HG02938 (cell line): ENCODE results near the gene DNPH1.

Experiments used
- ATAC-seq: cut with Tn5 transposase; IDR thresholded peaks from one replicate; pipeline ENCODE4 v1.9.1; 2021; ENCODE audit warnings: mild to moderate bottlenecking, moderate library complexity; ENCODE audit not compliant: unreplicated experiment

DNPH1 gene

GRCh38 chr6:43247114-43247999 lies 18.1 kb upstream of the DNPH1 start:
- peak; percentile 82 for ATAC-seq

GRCh38 chr6:43246301-43247113 lies 17.2 kb upstream of the DNPH1 start:
- peak; percentile 13 for ATAC-seq

- ATAC-seq = no peak
Observed at GRCh38 chr6:43243664-43244321, 14.5 kb upstream of the DNPH1 start.

- ATAC-seq = no peak
Observed at GRCh38 chr6:43242908-43243663, 13.8 kb upstream of the DNPH1 start, which contains the start of gene TTBK1. Gene TTBK1 (plus strand): TSS chr6:43243481. CDS start chr6:43246661, 3,180 bp downstream.

DNA sequence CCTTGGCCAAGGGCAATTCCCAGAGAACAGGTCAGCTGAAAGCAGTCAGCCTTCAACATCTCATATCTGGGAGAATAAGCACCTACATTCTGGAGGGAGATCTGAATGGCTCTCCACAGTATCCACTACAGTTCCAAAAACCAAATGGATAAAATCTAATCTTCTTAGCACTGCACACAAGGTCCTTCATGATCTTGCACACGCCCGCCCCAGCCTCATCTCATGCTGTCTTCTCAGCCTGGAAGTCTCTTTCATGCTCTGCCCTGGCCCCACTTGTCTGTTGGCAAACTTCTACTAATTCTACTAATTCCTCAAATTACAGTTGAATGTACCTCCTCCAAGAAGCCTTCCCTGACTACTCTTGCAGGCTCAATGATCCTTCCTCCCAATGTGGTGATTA lies 12.2 kb upstream of the DNPH1 start:
- no peak for ATAC-seq

GRCh38 chr6:43240950-43241349 lies 11.7 kb upstream of the DNPH1 start:
- ATAC-seq = no peak

DNA sequence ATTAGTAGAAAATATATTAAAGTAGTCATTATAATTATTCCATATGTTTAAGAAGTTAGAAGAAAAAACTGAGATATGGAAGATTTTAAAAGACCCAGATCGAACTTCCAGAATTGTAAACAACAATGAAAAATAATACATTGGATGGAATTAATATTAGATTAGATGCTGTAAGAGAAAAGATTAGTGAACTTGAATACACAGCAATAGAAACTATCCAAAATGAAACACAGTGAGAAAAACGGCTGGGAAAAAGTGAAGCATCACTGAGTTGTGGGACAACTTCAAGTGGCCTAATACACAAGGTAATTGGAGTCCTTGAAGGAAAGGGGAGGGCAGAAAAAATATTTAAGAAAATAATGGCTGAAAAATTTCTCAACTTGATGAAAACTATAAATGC lies 9.8 kb upstream of the DNPH1 start:
- ATAC-seq = no peak

GRCh38 chr6:43235841-43236240 lies 6.6 kb upstream of the DNPH1 start:
- no peak for ATAC-seq

- ATAC-seq = no peak
Observed at GRCh38 chr6:43231735-43232450, 2.6 kb upstream of the DNPH1 start.

DNA sequence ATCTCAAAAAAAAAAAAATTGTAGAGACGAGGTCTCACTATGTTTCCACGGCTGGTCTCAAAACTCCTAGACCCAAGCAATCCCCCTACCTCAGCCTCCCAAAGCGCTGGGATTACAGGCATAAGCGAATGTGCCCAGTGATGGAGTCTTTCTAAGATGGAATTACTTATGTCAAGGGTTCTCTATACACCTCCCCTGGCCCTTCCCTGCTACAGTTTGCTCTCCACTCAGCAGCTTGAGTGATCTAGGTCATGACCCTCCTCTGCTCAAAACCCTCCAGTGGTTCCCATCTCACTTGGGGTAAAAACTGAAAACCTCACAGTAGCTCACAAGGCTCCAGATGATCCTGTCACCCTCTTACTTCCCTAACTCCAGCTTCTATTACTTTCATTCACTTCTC lies 1.8 kb upstream of the DNPH1 start:
- no peak for ATAC-seq

GRCh38 chr6:43229803-43230620 lies 731 bp upstream of the DNPH1 start:
- no peak for ATAC-seq

GRCh38 chr6:43226192-43226851 lies 3.0 kb downstream of the DNPH1 start:
- ATAC-seq = no peak

DNA sequence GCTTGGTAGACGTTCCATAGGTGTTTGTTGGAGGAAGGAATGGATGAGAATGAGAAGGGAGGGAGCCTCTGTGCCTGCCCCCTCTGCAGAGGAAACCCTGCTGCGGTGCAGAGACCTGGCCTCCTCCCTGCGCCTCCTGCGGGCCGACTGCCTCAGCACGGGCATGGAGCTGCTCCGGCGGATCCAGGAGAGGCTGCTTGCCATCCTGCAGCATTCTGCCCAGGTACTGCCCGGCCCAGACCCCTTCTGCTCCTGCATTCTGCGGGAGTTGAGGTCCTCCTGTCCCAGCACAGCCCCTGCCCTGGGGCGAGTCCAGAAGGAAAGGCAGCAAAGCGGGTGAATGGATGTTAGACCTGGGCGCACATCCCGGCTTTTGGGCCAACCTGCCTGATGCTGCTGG lies 6.1 kb downstream of the DNPH1 start:
- no peak for ATAC-seq

DNA sequence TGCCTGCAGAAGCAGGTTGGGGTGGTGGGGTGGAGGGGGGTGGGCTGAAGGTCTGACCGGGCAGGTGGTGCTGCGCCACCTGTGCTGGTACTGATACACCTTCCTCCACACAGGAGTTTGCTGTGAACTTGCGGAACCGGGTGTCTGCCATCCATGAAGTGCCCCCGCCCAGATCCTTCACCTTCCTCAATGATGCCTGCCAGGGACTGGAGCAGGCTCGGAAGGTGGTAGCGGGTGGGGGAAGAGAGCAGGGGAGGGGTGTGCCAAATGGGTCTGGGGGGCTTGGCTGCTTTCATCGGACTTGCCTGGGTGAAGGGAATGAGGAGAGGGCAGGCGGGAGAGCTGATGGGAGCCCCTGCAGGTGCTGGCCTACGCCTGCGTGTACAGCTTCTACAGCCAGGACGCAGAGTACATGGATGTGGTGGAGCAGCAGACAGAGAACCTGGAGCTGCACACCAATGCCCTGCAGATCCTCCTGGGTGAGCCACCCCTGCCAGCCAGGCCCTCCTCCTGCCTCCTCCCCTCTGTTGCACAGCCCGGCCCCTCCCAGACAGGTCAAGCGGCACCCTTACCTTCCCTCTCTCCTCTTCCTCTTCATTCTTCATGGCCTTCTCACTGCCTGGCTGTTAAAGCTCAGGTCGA lies 6.7 kb downstream of the DNPH1 start:
- no peak for ATAC-seq

DNA sequence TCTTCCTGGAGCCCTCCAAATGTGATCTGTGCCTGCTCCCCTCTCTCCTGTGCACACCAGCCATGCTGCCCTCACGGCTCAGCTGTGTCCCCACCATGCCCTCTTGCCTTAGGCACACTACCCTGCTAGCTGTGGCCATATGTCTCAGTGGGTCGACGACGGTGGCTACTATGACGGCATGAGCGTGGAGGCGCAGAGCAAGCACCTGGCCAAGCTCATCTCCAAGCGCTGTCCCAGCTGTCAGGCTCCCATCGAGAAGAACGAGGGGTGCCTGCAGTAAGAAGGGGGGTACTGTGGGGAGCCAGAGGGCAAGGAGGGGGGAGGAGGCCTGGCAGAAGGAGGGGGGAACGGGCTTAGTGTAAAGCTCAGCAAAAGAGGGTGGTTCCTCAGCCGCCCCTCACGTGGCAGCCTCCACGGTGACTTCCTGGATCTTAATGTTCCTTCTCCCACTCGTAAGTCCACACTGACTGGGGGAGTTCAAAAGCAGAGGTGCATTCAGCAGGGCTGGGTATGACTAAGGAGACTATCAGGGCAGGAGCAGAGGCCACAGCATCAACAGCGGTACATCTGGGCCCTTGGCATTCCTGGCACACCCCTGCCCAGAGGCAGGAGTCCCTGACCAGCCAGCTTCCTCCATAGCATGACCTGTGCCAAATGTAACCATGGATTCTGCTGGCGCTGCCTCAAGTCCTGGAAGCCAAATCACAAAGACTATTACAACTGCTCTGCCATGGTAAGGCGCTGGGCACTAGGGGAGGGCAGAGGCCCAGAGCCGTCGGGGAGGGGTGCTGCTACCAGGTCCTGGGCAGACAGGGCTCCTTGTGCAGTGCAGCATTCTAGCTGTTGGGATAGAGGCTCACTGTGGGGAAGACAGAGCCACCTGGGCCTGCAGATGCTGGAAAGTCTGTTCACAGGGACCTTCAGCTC lies 8.0 kb downstream of the DNPH1 start:
- no peak for ATAC-seq

DNA sequence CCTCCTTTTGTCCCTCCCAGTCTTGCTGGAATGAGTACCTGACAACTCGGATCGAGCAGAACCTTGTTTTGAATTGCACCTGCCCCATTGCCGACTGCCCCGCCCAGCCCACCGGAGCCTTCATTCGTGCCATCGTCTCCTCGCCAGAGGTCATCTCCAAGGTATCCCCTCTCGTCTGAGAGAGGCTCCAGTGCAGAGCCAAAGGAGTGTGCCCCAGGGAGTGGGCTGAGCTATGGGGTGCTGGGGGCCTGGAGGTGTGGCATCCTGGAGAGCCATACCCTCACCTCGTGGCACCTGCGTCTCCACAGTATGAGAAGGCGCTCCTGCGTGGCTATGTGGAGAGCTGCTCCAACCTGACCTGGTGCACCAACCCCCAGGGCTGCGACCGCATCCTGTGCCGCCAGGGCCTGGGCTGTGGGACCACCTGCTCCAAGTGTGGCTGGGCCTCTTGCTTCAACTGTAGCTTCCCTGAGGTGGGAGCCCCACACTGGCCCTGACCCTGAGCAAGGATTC lies 8.8 kb downstream of the DNPH1 start:
- no peak for ATAC-seq

GRCh38 chr6:43219814-43220213 lies 9.5 kb downstream of the DNPH1 start:
- ATAC-seq = no peak
